H1 (cell line): ENCODE data around the gene ACHE. TPM values are rescaled to one million over a fixed set of nuclear protein-coding genes. Genes with fewer than 3 reads are reported as not detected.

ENCODE experiments used
- CTCF ChIA-PET: fragments of 300-600 bp; sonication (Branson Sonifier 250); formaldehyde crosslinking; loops from one replicate; lab custom pipeline; 2021; ENCODE audit not compliant: partially characterized antibody; lab: Charles Lee
- POLR2A ChIA-PET: fragments of 300-600 bp; sonication (Branson Sonifier 250); formaldehyde crosslinking; loops from one replicate; lab custom pipeline; 2021; ENCODE audit warnings: inconsistent platforms; ENCODE audit not compliant: partially characterized antibody; lab: Charles Lee
- DNase-seq, 2 experiments: peaks; one replicate each; pipeline versions ENCODE4 v3.0.0 to v3.0.0-alpha.2; 2010 to 2022; ENCODE audit warnings: low spot score in 2 of 2, low read depth in 1 of 2, mixed read lengths in 1 of 2
- FAIRE-seq: peaks from 2 replicates; lab custom pipeline; 2011; peaks lifted over from hg19 to GRCh38; lab: Jason Lieb, UNC
- H2AFZ ChIP-seq: 2 replicates; pipeline ENCODE4 v1.8.1; 2012; ENCODE audit warnings: low read length, inconsistent platforms
- H2AK5ac ChIP-seq: 2 replicates; pipeline ENCODE4 v1.6.1; 2013; ENCODE audit warnings: low read depth, low read length
- H2BK120ac ChIP-seq: replicated peaks from 2 replicates; pipeline ENCODE3; 2013; ENCODE audit warnings: low read depth, low read length, inconsistent platforms
- H2BK12ac ChIP-seq: 2 replicates; pipeline ENCODE4 v1.6.1; 2013; ENCODE audit warnings: low read depth, low read length
- H2BK15ac ChIP-seq: 2 replicates; pipeline ENCODE4 v1.6.1; 2013; ENCODE audit warnings: low read length
- H2BK20ac ChIP-seq: 2 replicates; pipeline ENCODE4 v1.6.1; 2013; ENCODE audit warnings: low read length
- H2BK5ac ChIP-seq: 2 replicates; pipeline ENCODE4 v1.6.1; 2013; ENCODE audit warnings: low read depth, low read length
- H3K14ac ChIP-seq: 2 replicates; pipeline ENCODE4 v1.6.1; 2013; ENCODE audit warnings: inconsistent platforms; ENCODE audit not compliant: insufficient read length
- H3K18ac ChIP-seq: 2 replicates; pipeline ENCODE4 v1.6.1; 2013; ENCODE audit warnings: low read length; ENCODE audit errors: extremely low read depth
- H3K23ac ChIP-seq: 2 replicates; pipeline ENCODE4 v1.6.1; 2013; ENCODE audit warnings: inconsistent platforms; ENCODE audit not compliant: insufficient read length
- H3K23me2 ChIP-seq: 2 replicates; pipeline ENCODE4 v1.6.1; 2013; ENCODE audit warnings: low read depth, low read length
- H3K27ac ChIP-seq: 2 replicates; pipeline ENCODE4 v1.6.1; 2011; ENCODE audit warnings: low read depth, low read length, inconsistent platforms
- H3K27me3 ChIP-seq, 4 experiments: replicated peaks in 1 of 4; 1 replicate in 1 of 4; 2 replicates in 3 of 4; pipeline versions ENCODE4 v1.6.1 to v1.8.1; 2011 to 2013; ENCODE audit warnings: low read length in 3 of 4, mild to moderate bottlenecking in 3 of 4, inconsistent platforms in 2 of 4, mixed read lengths in 2 of 4, moderate library complexity in 1 of 4; ENCODE audit not compliant: control insufficient read depth in 3 of 4, insufficient read depth in 3 of 4; ENCODE audit errors: extremely low read depth in 1 of 4
- H3K36me3 ChIP-seq, 4 experiments: 2 replicates each; pipeline versions ENCODE4 v1.6.1 to v1.8.1; 2011 to 2013; ENCODE audit warnings: mild to moderate bottlenecking in 4 of 4, low read length in 3 of 4, moderate library complexity in 2 of 4, control low read depth in 1 of 4, inconsistent platforms in 1 of 4; ENCODE audit not compliant: insufficient read depth in 4 of 4, control insufficient read depth in 2 of 4
- H3K4ac ChIP-seq: replicated peaks from 2 replicates; pipeline ENCODE3; 2013; ENCODE audit warnings: low read length, low read depth, mixed read lengths, inconsistent platforms; ENCODE audit not compliant: insufficient read length
- H3K4me1 ChIP-seq, 4 experiments: replicated peaks in 1 of 4; 1 replicate in 1 of 4; 2 replicates in 3 of 4; pipeline versions ENCODE4 v1.6.1 to v1.8.1; 2011 to 2013; ENCODE audit warnings: low read length in 3 of 4, inconsistent platforms in 2 of 4, mixed read lengths in 1 of 4; ENCODE audit not compliant: insufficient read depth in 4 of 4, control insufficient read depth in 3 of 4
- H3K4me2 ChIP-seq, 2 experiments: 2 replicates each; pipeline versions ENCODE4 v1.6.1 to v1.8.1; 2011 to 2013; ENCODE audit warnings: low read depth in 2 of 2, low read length in 2 of 2, control low read depth in 1 of 2, inconsistent platforms in 1 of 2, mild to moderate bottlenecking in 1 of 2; ENCODE audit not compliant: insufficient read depth in 1 of 2
- H3K4me3 ChIP-seq, 4 experiments: fragments of 200-600, 300-600 bp in 1 of 4; sonication (generic), shearing (Covaris generic), sonication (Bioruptor Twin) in 1 of 4; 2 replicates each; pipeline versions ENCODE4 v1.5.1 to v1.8.1; 2011 to 2016; ENCODE audit warnings: low read length in 4 of 4, low read depth in 3 of 4, control low read depth in 2 of 4, inconsistent platforms in 2 of 4, mild to moderate bottlenecking in 2 of 4, mixed read lengths in 1 of 4, moderate library complexity in 1 of 4; ENCODE audit not compliant: insufficient read depth in 2 of 4; ENCODE audit errors: extremely low read depth in 1 of 4
- H3K56ac ChIP-seq: replicated peaks from 2 replicates; pipeline ENCODE3; 2013; ENCODE audit warnings: low read depth, mild to moderate bottlenecking, mixed read lengths, low read length, inconsistent platforms; ENCODE audit not compliant: insufficient read length
- H3K79me1 ChIP-seq: 2 replicates; pipeline ENCODE4 v1.6.1; 2013; ENCODE audit warnings: low read depth, low read length, control low read depth
- H3K79me2 ChIP-seq, 2 experiments: 2 replicates each; pipeline versions ENCODE4 v1.6.1 to v1.8.1; 2012 to 2013; ENCODE audit warnings: low read length in 2 of 2, mild to moderate bottlenecking in 2 of 2, inconsistent platforms in 1 of 2; ENCODE audit not compliant: insufficient read depth in 2 of 2, control insufficient read depth in 1 of 2
- H3K9ac ChIP-seq, 4 experiments: replicated peaks in 1 of 4; 1 replicate in 1 of 4; 2 replicates in 3 of 4; pipeline versions ENCODE4 v1.6.1 to v1.8.1; 2011 to 2013; ENCODE audit warnings: low read depth in 3 of 4, low read length in 3 of 4, control low read depth in 2 of 4, mild to moderate bottlenecking in 2 of 4, moderate library complexity in 2 of 4, inconsistent platforms in 1 of 4; ENCODE audit errors: extremely low read depth in 1 of 4
- H3K9me3 ChIP-seq, 2 experiments: 2 replicates each; pipeline versions ENCODE4 v1.6.1 to v1.8.1; 2012 to 2013; ENCODE audit warnings: mild to moderate bottlenecking in 2 of 2, moderate library complexity in 2 of 2, control low read depth in 1 of 2, inconsistent platforms in 1 of 2, low read depth in 1 of 2, low read length in 1 of 2, mixed read lengths in 1 of 2; ENCODE audit not compliant: insufficient read depth in 2 of 2
- H4K20me1 ChIP-seq, 2 experiments: replicated peaks in 1 of 2; 2 replicates each; pipeline versions ENCODE3 to v1.8.1; 2011 to 2013; ENCODE audit warnings: inconsistent platforms in 2 of 2, low read length in 2 of 2, mild to moderate bottlenecking in 1 of 2; ENCODE audit not compliant: insufficient read depth in 2 of 2, control insufficient read depth in 1 of 2
- H4K5ac ChIP-seq: 2 replicates; pipeline ENCODE4 v1.6.1; 2013; ENCODE audit warnings: low read length, low read depth, mixed read lengths, inconsistent platforms; ENCODE audit not compliant: insufficient read length
- H4K8ac ChIP-seq: 2 replicates; pipeline ENCODE4 v1.8.0; 2013; ENCODE audit warnings: mild to moderate bottlenecking, moderate library complexity, low read length, inconsistent platforms; ENCODE audit not compliant: insufficient read depth; ENCODE audit errors: extremely low read depth
- H4K91ac ChIP-seq: replicated peaks from 2 replicates; pipeline ENCODE3; 2013; ENCODE audit warnings: low read length, mixed read lengths, inconsistent platforms; ENCODE audit not compliant: insufficient read length
- NRF1 ChIP-seq: IDR thresholded peaks from 2 replicates; pipeline ENCODE4 v1.6.1; 2011; ENCODE audit warnings: mild to moderate bottlenecking, low read depth, low read length, improper control_type of control experiment
- TAF7 ChIP-seq: optimal IDR thresholded peaks from 2 replicates; pipeline ENCODE3; 2011; ENCODE audit warnings: low read depth, mild to moderate bottlenecking, inconsistent platforms, low read length, moderate library complexity, borderline replicate concordance
- TCF12 ChIP-seq: IDR thresholded peaks from 2 replicates; pipeline ENCODE4 v1.6.1; 2011; ENCODE audit warnings: low read depth, mild to moderate bottlenecking, low read length
- TEAD4 ChIP-seq: IDR thresholded peaks from 2 replicates; pipeline ENCODE4 v1.6.1; 2012; ENCODE audit warnings: low read depth, low read length, inconsistent platforms, mixed read lengths
- WGBS, 2 experiments: shearing (Covaris generic) in 1 of 2; methylation state at CpG; one replicate each; pipeline versions ENCODE4 v1.1.6 to v1.1.7; 2013 to 2015; ENCODE audit warnings: low lambda C conversion rate in 2 of 2, mixed read lengths in 2 of 2, inconsistent platforms in 1 of 2, low coverage in 1 of 2, missing lambda C conversion rate in 1 of 2; ENCODE audit not compliant: insufficient replicate concordance in 2 of 2, insufficient coverage in 1 of 2, insufficient read length in 1 of 2; ENCODE audit errors: extremely low coverage in 1 of 2, missing lambda C conversion rate in 1 of 2; 5-methylcytosine and 5-hydroxymethylcytosine counted together
- polyA plus RNA-seq, 7 experiments: library from polyadenylated mRNA; depleted of rRNA in 3 of 7; stranded (reverse) in 5 of 7; unstranded in 2 of 7; fragments of >200 nt in 5 of 7; fragments of 200-250 nt in 2 of 7; gene quantifications; 1 replicate in 5 of 7; 2 replicates in 1 of 7; 4 replicates in 1 of 7; pipeline versions ENCODE4 v1.2.1 to v1.2.3, GENCODE V29; 2011 to 2013; ENCODE audit warnings: missing spikeins in 2 of 7, mixed read lengths in 2 of 7
- total RNA-seq: library from RNA; stranded (reverse); fragmentation: NEBNext Ultra II Directional; extraction: Animal tissue kit (Norgen Biotek cat#: 25700); gene quantifications from 2 replicates; pipeline ENCODE4 v1.2.1, GENCODE V29; 2021
- TF ChIP-seq, protein P1 (sequence below), 3 experiments: IDR thresholded peaks; 1 replicate in 2 of 3; 2 replicates in 1 of 3; pipeline versions ENCODE4 v1.5.1 to v1.6.1; 2011; ENCODE audit warnings: low read length in 3 of 3, mild to moderate bottlenecking in 3 of 3, inconsistent platforms in 2 of 3, low read depth in 1 of 3, moderate library complexity in 1 of 3; ENCODE audit not compliant: insufficient read depth in 1 of 3; ENCODE audit errors: control extremely low read depth in 1 of 3

Gene ACHE
- total and polyA plus RNA-seq, 2 of the 8 experiments (the other 6 are each of a cell fraction or from before 2014, with no cell fraction given), result 1.4 to 4.3 TPM

GRCh38 chr7:100893318-100893895 is 2.3 kb downstream of the ACHE start:
- H3K36me3 ChIP-seq, result peaks cover 0 to 5% (median 1%) of the 10 kb centered on the region in 4 experiments; a peak in 2 of 8 replicates
- H2BK12ac ChIP-seq, result peak overlapping the region; percentile 18; the same call in 1 of the 2 replicates
- H3K9ac ChIP-seq, result no peak overlapping the region
- DNase-seq (no peak), FAIRE-seq (no peak)
- H3K14ac ChIP-seq, result no peak overlapping the region
- no peak overlapping the region for H3K27ac ChIP-seq
- H3K4me2 ChIP-seq, result no peak overlapping the region
- WGBS, 2 experiments, result 95% methylated on average over 28 of the region's 32 CpGs; no CpG with 5 or more reads in 1 of the 2 experiments
- H4K91ac ChIP-seq, result no peak overlapping the region
- no peak overlapping the region for H2AFZ ChIP-seq
- H3K9me3 ChIP-seq, result no peaks in the 10 kb centered on the region
- H2BK20ac ChIP-seq, result no peak overlapping the region
- no peak overlapping the region for H4K8ac ChIP-seq
- peaks cover 6 to 8% of the 10 kb centered on the region in 2 experiments for H4K20me1 ChIP-seq
- H3K4me3 ChIP-seq, result no peak overlapping the region
- 0 out of 2 replicates have a peak overlapping the region, but pooled peaks have one; percentile 6 for H2BK15ac ChIP-seq
- POLR2A ChIA-PET, result interaction anchor here (0.8 to 1.3 kb wide), 3 partner anchors 18 to 192 kb away, joined by 3 to 7 read pairs (median 3); partner anchors contain the start of genes SRRT and TRIM56
- H3K56ac ChIP-seq, result no peak overlapping the region
- no peak overlapping the region for H2BK120ac ChIP-seq
- no peak overlapping the region for H2AK5ac ChIP-seq
- peaks cover 0 to 5% of the 10 kb centered on the region in 2 experiments; a peak in 2 of 4 replicates for H3K79me2 ChIP-seq
- CTCF ChIA-PET, result interaction anchor here (0.5 to 2.9 kb wide), 11 partner anchors 57 to 244 kb away, joined by 3 to 21 read pairs (median 5); partner anchors contain the start of genes MUC12, MUC17 and MUC3A
- H3K4me1 ChIP-seq, result peaks cover 0 to 14% (median 8%) of the 10 kb centered on the region in 4 experiments; a peak in 6 of 7 replicates
- TF ChIP-seq, protein P1, sequence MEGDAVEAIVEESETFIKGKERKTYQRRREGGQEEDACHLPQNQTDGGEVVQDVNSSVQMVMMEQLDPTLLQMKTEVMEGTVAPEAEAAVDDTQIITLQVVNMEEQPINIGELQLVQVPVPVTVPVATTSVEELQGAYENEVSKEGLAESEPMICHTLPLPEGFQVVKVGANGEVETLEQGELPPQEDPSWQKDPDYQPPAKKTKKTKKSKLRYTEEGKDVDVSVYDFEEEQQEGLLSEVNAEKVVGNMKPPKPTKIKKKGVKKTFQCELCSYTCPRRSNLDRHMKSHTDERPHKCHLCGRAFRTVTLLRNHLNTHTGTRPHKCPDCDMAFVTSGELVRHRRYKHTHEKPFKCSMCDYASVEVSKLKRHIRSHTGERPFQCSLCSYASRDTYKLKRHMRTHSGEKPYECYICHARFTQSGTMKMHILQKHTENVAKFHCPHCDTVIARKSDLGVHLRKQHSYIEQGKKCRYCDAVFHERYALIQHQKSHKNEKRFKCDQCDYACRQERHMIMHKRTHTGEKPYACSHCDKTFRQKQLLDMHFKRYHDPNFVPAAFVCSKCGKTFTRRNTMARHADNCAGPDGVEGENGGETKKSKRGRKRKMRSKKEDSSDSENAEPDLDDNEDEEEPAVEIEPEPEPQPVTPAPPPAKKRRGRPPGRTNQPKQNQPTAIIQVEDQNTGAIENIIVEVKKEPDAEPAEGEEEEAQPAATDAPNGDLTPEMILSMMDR (IDR thresholded peaks at IDR 0.05; ENCODE audit: control extremely low read depth in 1 of 3, insufficient read depth in 1 of 3, low read depth in 1 of 3, low read length in 3 of 3), result no peak
- TF ChIP-seq TEAD4 (no peak), NRF1 (no peak), TCF12 (no peak), TAF7 (no peak)
- no peak overlapping the region for H3K23ac ChIP-seq
- H3K79me1 ChIP-seq, result no peaks in the 10 kb centered on the region
- H3K18ac ChIP-seq, result no peak overlapping the region
- H3K27me3 ChIP-seq, result peaks cover 15 to 35% (median 19%) of the 10 kb centered on the region in 4 experiments
- no peak overlapping the region; the same call in 1 of the 2 replicates for H2BK5ac ChIP-seq
- no peak overlapping the region for H4K5ac ChIP-seq
- peaks cover 19% of the 10 kb centered on the region; the same call in 1 of the 2 replicates for H3K23me2 ChIP-seq
- H3K4ac ChIP-seq, result no peak overlapping the region
